CD4-positive, alpha-beta memory T cell (primary cell): ENCODE measurements around the gene USP1. TPM values are rescaled to one million over a fixed set of nuclear protein-coding genes. Genes with fewer than 3 reads are reported as not detected.

Source experiments
- CTCF ChIA-PET: fragments of 350-600 bp; sonication (Branson Sonifier 250); formaldehyde crosslinking; loops from one replicate; lab custom pipeline; 2021; ENCODE audit warnings: inconsistent platforms; ENCODE audit not compliant: partially characterized antibody; lab: Charles Lee
- POLR2A ChIA-PET: fragments of 350-600 bp; sonication (Branson Sonifier 250); formaldehyde crosslinking; loops from one replicate; lab custom pipeline; 2021; ENCODE audit not compliant: partially characterized antibody; lab: Charles Lee
- DNase-seq, 5 donors: peaks; one replicate each; pipeline versions ENCODE4 v3.0.0 to v3.0.0-alpha.2; 2020 to 2022; ENCODE audit warnings: mixed read lengths in 1 of 5
- H3K27ac ChIP-seq: one replicate; pipeline ENCODE4 v1.7.0; 2013; ENCODE audit warnings: low read depth, low read length
- H3K27me3 ChIP-seq: 2 replicates; pipeline ENCODE4 v1.7.0; 2013; ENCODE audit warnings: mild to moderate bottlenecking, low read length, moderate library complexity; ENCODE audit not compliant: insufficient read depth
- H3K36me3 ChIP-seq: 2 replicates; pipeline ENCODE4 v1.7.0; 2013; ENCODE audit warnings: mild to moderate bottlenecking, low read length, moderate library complexity; ENCODE audit not compliant: insufficient read depth
- H3K4me1 ChIP-seq: 2 replicates; pipeline ENCODE4 v1.7.0; 2013; ENCODE audit warnings: mild to moderate bottlenecking, low read length, moderate library complexity; ENCODE audit not compliant: insufficient read depth
- H3K4me3 ChIP-seq, 2 donors: one replicate each; pipeline ENCODE4 v1.7.0; 2013; ENCODE audit warnings: low read length in 2 of 2, mild to moderate bottlenecking in 1 of 2
- H3K9me3 ChIP-seq, 2 donors: one replicate each; pipeline ENCODE4 v1.7.0; 2013; ENCODE audit warnings: low read length in 2 of 2, control low read depth in 1 of 2; ENCODE audit not compliant: control insufficient read depth in 1 of 2
- H3K27ac Mint-ChIP-seq, 7 donors: one replicate each; pipeline ENCODE4 v1.8.0; 2020 to 2021; ENCODE audit warnings: mixed read lengths in 7 of 7, mild to moderate bottlenecking in 6 of 7, inconsistent platforms in 3 of 7, moderate library complexity in 3 of 7
- H3K27me3 Mint-ChIP-seq, 2 donors: one replicate each; pipeline ENCODE4 v1.8.0; 2020 to 2021; ENCODE audit warnings: mixed read lengths in 2 of 2
- H3K36me3 Mint-ChIP-seq, 2 donors: one replicate each; pipeline ENCODE4 v1.8.0; 2020 to 2021; ENCODE audit warnings: mixed read lengths in 2 of 2, inconsistent platforms in 1 of 2, mild to moderate bottlenecking in 1 of 2
- H3K4me1 Mint-ChIP-seq, 4 donors: one replicate each; pipeline ENCODE4 v1.8.0; 2020 to 2021; ENCODE audit warnings: mixed read lengths in 4 of 4, mild to moderate bottlenecking in 1 of 4
- H3K4me3 Mint-ChIP-seq, 8 donors: one replicate each; pipeline ENCODE4 v1.8.0; 2020 to 2021; ENCODE audit warnings: mixed read lengths in 8 of 8, mild to moderate bottlenecking in 7 of 8, moderate library complexity in 6 of 8, inconsistent platforms in 3 of 8
- H3K9me3 Mint-ChIP-seq, 8 donors: one replicate each; pipeline ENCODE4 v1.8.0; 2020 to 2021; ENCODE audit warnings: mixed read lengths in 8 of 8, mild to moderate bottlenecking in 5 of 8, inconsistent platforms in 3 of 8, moderate library complexity in 1 of 8
- intact Hi-C: fragments of 100-400 bp; cut with micrococcal nuclease; formaldehyde crosslinking; loops from one replicate; pipeline ENCODE4 v1.15.1; 2023
- polyA plus RNA-seq, 2 donors: library from polyadenylated mRNA; unstranded; fragments of 300-500 nt; fragmentation: Illumina TruSeq; gene quantifications; one replicate each; pipeline ENCODE4 v1.2.3, GENCODE V29; 2021
- total RNA-seq, 2 experiments: library from RNA; stranded (reverse); gene quantifications; one replicate each; pipeline ENCODE4 v1.2.3, GENCODE V29; 2021

The USP1 gene
- total and polyA plus RNA-seq, 4 experiments from 2014 or later, result 30.2 to 50.0 (median 40.5) TPM

DNA sequence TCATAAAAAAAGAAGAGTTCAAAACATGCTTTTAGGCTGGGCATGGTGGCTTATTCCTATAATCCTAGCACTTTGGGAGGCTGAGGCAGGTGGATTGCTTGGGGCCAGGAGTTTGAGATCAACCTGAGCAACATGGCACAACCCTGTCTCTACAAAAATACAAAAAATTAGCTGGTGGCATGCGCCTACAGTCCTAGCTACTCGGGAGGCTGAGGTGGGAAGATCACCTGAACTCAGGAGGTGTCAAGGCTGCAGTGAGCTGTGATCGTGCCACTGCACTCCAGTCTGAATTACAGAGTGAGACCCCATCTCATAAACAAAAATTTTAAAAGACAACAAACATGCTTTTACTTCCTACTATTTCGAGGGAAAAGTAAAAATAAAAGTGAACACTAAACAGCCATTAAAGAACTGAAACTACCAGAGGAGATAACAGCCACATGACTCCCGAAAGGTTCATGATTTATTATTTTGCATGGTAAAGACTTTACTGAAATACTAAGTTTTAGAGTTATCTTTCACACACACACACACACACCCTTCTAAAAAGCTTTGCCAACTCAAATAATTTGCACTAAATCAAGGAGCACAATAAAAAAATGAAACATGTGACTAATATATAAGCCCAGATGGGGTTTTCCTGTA lies 48.1 kb downstream of the USP1 start:
- peaks cover 0 to 2% (median 0%) of the 10 kb centered on the region in 8 donors for H3K9me3 Mint-ChIP-seq
- ChIA-PET POLR2A (interaction anchor here (0.6 kb wide), 1 partner anchor 186 kb away, joined by 3 read pairs; no protein-coding TSS in a partner anchor), CTCF (no interaction called here)
- peak overlapping the region in 1 of 7 donors; percentile 17 for H3K27ac Mint-ChIP-seq
- Histone ChIP-seq H3K9me3 (no peaks in the 10 kb centered on the region), H3K4me3 (no peak overlapping the region), H3K27ac (no peak overlapping the region), H3K36me3 (no peaks in the 10 kb centered on the region), H3K27me3 (no peaks in the 10 kb centered on the region), H3K4me1 (no peaks in the 10 kb centered on the region)
- peaks cover 7 to 21% of the 10 kb centered on the region in 2 donors for H3K36me3 Mint-ChIP-seq
- H3K4me3 Mint-ChIP-seq, result no peak overlapping the region
- intact Hi-C loops, result no loop called here
- DNase-seq, result no peak
- H3K4me1 Mint-ChIP-seq, result no peaks in the 10 kb centered on the region
- H3K27me3 Mint-ChIP-seq, result no peaks in the 10 kb centered on the region

DNA sequence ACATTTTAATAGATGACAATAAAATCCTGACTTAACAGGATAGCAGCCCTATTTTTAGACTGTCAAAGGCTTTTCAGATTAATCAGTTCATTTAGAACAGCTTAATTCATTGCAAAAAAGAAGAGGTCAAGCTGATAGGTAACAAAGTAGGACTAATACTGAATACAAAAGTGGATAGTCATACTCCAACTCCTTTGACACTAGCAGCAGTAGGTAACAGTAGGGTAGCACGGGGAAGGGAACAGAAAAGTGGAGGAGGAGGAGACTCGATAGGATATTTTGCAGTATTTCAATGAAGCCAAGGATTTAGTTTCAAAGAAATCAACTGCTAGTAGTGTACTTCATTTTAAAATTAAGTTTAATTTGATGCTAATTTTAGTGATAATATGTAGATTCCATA lies 51.1 kb downstream of the USP1 start:
- H3K27ac Mint-ChIP-seq, result peak overlapping the region in 1 of 7 donors; percentile 19
- Histone ChIP-seq H3K27me3 (no peaks in the 10 kb centered on the region), H3K36me3 (no peaks in the 10 kb centered on the region), H3K9me3 (no peaks in the 10 kb centered on the region), H3K4me1 (no peaks in the 10 kb centered on the region), H3K27ac (no peak overlapping the region), H3K4me3 (no peak overlapping the region)
- no peak for DNase-seq
- H3K9me3 Mint-ChIP-seq, result no peaks in the 10 kb centered on the region
- H3K4me3 Mint-ChIP-seq, result no peak overlapping the region
- no peaks in the 10 kb centered on the region for H3K4me1 Mint-ChIP-seq
- no peaks in the 10 kb centered on the region for H3K27me3 Mint-ChIP-seq
- POLR2A ChIA-PET, result no interaction called here
- CTCF ChIA-PET, result no interaction called here
- intact Hi-C loops, result no loop called here
- H3K36me3 Mint-ChIP-seq, result peaks cover 22 to 23% of the 10 kb centered on the region in 2 donors

DNA sequence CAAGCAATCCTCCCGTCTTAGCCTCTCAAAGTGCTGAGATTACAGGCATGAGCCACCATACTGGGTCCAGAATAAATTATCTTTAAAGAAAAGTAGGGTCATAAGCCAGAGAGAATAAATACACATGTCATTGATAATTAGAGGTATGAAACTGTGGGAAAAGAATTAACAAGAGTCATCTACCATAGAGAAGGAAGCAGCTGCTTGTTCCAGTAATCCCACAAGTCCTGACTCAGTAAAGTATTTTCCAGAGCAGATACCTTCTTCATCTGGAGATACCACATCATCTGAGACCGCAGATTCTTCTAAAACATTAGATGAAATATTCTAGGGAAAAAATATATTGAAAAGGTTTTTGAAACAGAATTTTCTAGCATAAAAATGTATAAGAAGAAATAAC lies 55.7 kb downstream of the USP1 start:
- H3K36me3 ChIP-seq, result no peaks in the 10 kb centered on the region
- no peaks in the 10 kb centered on the region for H3K9me3 Mint-ChIP-seq
- no peak for DNase-seq
- H3K27me3 ChIP-seq, result no peaks in the 10 kb centered on the region
- ChIA-PET POLR2A (no interaction called here), CTCF (no interaction called here)
- no peak overlapping the region for H3K27ac ChIP-seq
- intact Hi-C loops, result no loop called here
- H3K36me3 Mint-ChIP-seq, result peaks cover 27 to 41% of the 10 kb centered on the region in 2 donors
- no peak overlapping the region for H3K4me3 ChIP-seq
- peak overlapping the region in 1 of 7 donors; percentile 53 for H3K27ac Mint-ChIP-seq
- H3K4me3 Mint-ChIP-seq, result no peak overlapping the region
- H3K4me1 Mint-ChIP-seq, result no peaks in the 10 kb centered on the region
- no peaks in the 10 kb centered on the region for H3K4me1 ChIP-seq
- no peaks in the 10 kb centered on the region for H3K9me3 ChIP-seq
- H3K27me3 Mint-ChIP-seq, result no peaks in the 10 kb centered on the region

DNA sequence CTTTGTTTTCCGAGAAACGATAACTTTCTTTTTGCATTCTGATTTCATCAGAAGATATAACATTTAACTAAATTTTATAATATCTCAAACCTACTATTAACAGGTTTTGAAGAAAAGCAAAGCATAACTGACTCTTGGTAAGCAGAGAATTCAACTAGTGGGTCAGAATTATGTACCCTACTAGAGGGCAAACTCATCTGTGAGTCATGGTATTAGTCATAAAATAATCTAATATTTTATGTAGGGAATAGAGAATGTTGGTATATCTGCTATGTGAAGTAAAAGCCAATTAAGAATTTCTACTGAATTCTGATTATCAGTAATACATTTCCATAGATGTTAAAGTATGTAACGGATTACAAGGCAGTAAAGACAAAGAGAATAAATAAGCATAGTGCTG lies 56.8 kb downstream of the USP1 start:
- H3K27me3 Mint-ChIP-seq, result no peaks in the 10 kb centered on the region
- H3K27ac Mint-ChIP-seq, result no peak overlapping the region
- H3K9me3 Mint-ChIP-seq, result no peaks in the 10 kb centered on the region
- intact Hi-C loops, result no loop called here
- no peaks in the 10 kb centered on the region for H3K4me1 Mint-ChIP-seq
- H3K9me3 ChIP-seq, result no peaks in the 10 kb centered on the region
- H3K27me3 ChIP-seq, result no peaks in the 10 kb centered on the region
- CTCF ChIA-PET, result no interaction called here
- no peaks in the 10 kb centered on the region for H3K36me3 ChIP-seq
- POLR2A ChIA-PET, result no interaction called here
- H3K27ac ChIP-seq, result no peak overlapping the region
- peaks cover 23 to 42% of the 10 kb centered on the region in 2 donors for H3K36me3 Mint-ChIP-seq
- H3K4me3 Mint-ChIP-seq, result no peak overlapping the region
- H3K4me3 ChIP-seq, result no peak overlapping the region
- DNase-seq, result no peak
- H3K4me1 ChIP-seq, result no peaks in the 10 kb centered on the region

DNA sequence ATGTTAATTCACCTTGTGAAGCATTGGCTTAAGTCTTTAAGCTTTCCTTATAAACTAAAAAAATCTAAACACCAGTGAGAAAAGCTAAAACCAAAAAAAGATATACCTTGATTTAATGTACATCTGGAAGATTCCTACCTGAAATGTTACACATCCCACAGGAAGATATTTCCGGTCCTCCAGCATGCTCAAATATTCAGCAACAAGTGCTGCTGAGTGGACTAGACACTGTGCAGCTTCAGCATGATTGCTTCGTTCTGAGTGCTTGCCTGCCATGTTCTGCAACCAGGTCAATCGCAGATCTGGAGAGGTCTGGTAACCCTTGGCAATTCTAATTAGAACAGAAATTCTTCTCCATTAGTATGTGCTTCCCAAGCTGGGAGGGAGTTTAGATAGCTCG lies 57.3 kb downstream of the USP1 start:
- H3K9me3 Mint-ChIP-seq, result no peaks in the 10 kb centered on the region
- H3K36me3 Mint-ChIP-seq, result peaks cover 25 to 42% of the 10 kb centered on the region in 2 donors
- Histone ChIP-seq H3K9me3 (no peaks in the 10 kb centered on the region), H3K4me1 (no peaks in the 10 kb centered on the region), H3K27me3 (no peaks in the 10 kb centered on the region), H3K36me3 (no peaks in the 10 kb centered on the region), H3K4me3 (no peak overlapping the region), H3K27ac (no peak overlapping the region)
- no peak for DNase-seq
- H3K4me3 Mint-ChIP-seq, result no peak overlapping the region
- POLR2A ChIA-PET, result no interaction called here
- intact Hi-C loops, result no loop called here
- no peaks in the 10 kb centered on the region for H3K27me3 Mint-ChIP-seq
- no peak overlapping the region for H3K27ac Mint-ChIP-seq
- CTCF ChIA-PET, result no interaction called here
- no peaks in the 10 kb centered on the region for H3K4me1 Mint-ChIP-seq

DNA sequence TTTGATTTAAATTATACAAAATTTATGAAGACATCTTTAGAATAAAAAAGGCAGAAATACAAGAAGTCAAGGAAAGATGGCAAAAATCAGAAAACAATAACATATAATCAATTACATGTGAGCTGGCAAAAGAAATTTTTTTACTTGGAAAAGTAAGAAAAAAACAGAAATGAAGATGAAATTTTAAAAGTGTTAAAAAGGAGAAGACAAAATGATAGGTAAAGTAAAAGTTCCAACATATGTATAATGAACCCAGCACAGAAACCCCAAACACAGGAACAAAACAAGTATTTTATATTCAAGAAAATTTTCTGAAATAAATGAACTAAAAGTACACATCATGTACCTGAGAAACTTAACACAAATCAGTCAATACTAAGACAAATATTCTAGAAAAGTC lies 63.4 kb downstream of the USP1 start:
- Mint-ChIP-seq H3K9me3 (no peaks in the 10 kb centered on the region), H3K4me1 (no peaks in the 10 kb centered on the region), H3K36me3 (peaks cover 17 to 18% of the 10 kb centered on the region in 2 donors), H3K27ac (no peak overlapping the region), H3K27me3 (no peaks in the 10 kb centered on the region), H3K4me3 (no peak overlapping the region)
- POLR2A ChIA-PET, result interaction anchor here (0.6 kb wide), 1 partner anchor 256 kb away, joined by 3 read pairs; no protein-coding TSS in a partner anchor
- H3K36me3 ChIP-seq, result no peaks in the 10 kb centered on the region
- no peak overlapping the region for H3K4me3 ChIP-seq
- no peaks in the 10 kb centered on the region for H3K9me3 ChIP-seq
- CTCF ChIA-PET, result interaction anchor here (2.0 to 2.6 kb wide), 2 partner anchors 8 to 246 kb away, joined by 6 to 10 read pairs; no protein-coding TSS in a partner anchor
- intact Hi-C loops, result no loop called here
- no peaks in the 10 kb centered on the region for H3K4me1 ChIP-seq
- H3K27ac ChIP-seq, result no peak overlapping the region
- no peak for DNase-seq
- H3K27me3 ChIP-seq, result no peaks in the 10 kb centered on the region
